K562 (cell line): ENCODE measurements around the gene ORAI1. TPM values are rescaled to one million over a fixed set of nuclear protein-coding genes. Genes with fewer than 3 reads are reported as not detected.
A peak's percentile ranks its signal among the peaks of the same experiment; 100 is the strongest.

Source experiments
- ARID2 ChIP-seq: fragments of 450-650 bp; IDR thresholded peaks from 2 replicates; pipeline ENCODE4 v1.6.1; 2017; ENCODE audit warnings: antibody characterized with exemption, mild to moderate bottlenecking
- CAMTA2 ChIP-seq: fragments of 250-450 bp; sonication (Bioruptor Pico); conservative IDR thresholded peaks from 2 replicates; pipeline ENCODE4 v1.5.1; 2022
- CCAR2 ChIP-seq: fragments of 200-400 bp; formaldehyde crosslinking; IDR thresholded peaks from 2 replicates; pipeline ENCODE4 v1.6.1; 2017; ENCODE audit warnings: mild to moderate bottlenecking, low read depth, low read length
- CEBPB ChIP-seq: fragments of 450-650 bp; IDR thresholded peaks from 2 replicates; pipeline ENCODE4 v1.6.1; 2016; ENCODE audit warnings: missing genetic modification characterization, missing compliant biosample characterization
- CXXC5 ChIP-seq: fragments of 250-450 bp; sonication (Bioruptor Pico); IDR thresholded peaks from 2 replicates; pipeline ENCODE4 v1.8.0; 2022; ENCODE audit warnings: inconsistent platforms, mild to moderate bottlenecking, moderate library complexity
- DPF2 ChIP-seq: fragments of 450-650 bp; IDR thresholded peaks from 2 replicates; pipeline ENCODE4 v1.6.1; 2016
- E2F6 ChIP-seq, 2 experiments: IDR thresholded peaks; 2 replicates each; pipeline ENCODE4 v1.6.1; 2011; ENCODE audit warnings: borderline replicate concordance in 1 of 2, control low read depth in 1 of 2, low read depth in 1 of 2, low read length in 1 of 2, mild to moderate bottlenecking in 1 of 2, mixed read lengths in 1 of 2, moderate library complexity in 1 of 2; ENCODE audit not compliant: insufficient read depth in 1 of 2, insufficient read length in 1 of 2, poor library complexity in 1 of 2, severe bottlenecking in 1 of 2; ENCODE audit errors: extremely low read depth in 1 of 2
- MITF ChIP-seq: IDR thresholded peaks from 2 replicates; pipeline ENCODE4 v1.6.1; 2014; ENCODE audit warnings: antibody characterized with exemption
- NR2F6 ChIP-seq: fragments of 450-650 bp; formaldehyde crosslinking; IDR thresholded peaks from 2 replicates; pipeline ENCODE4 v1.4.0; 2020; ENCODE audit warnings: mild to moderate bottlenecking
- PTRF ChIP-seq: fragments of 450-650 bp; IDR thresholded peaks from 2 replicates; pipeline ENCODE4 v1.6.1; 2016; ENCODE audit warnings: mild to moderate bottlenecking, missing genetic modification characterization, missing compliant biosample characterization
- SMARCA4 ChIP-seq: fragments of 450-650 bp; IDR thresholded peaks from 2 replicates; pipeline ENCODE4 v1.6.1; 2016
- SPI1 ChIP-seq: IDR thresholded peaks from 2 replicates; pipeline ENCODE4 v1.6.1; 2011; ENCODE audit warnings: low read depth, low read length, control low read depth, borderline replicate concordance
- SRSF1 ChIP-seq: fragments of 200-400 bp; formaldehyde crosslinking; IDR thresholded peaks from 2 replicates; pipeline ENCODE4 v1.6.1; 2017; ENCODE audit warnings: mild to moderate bottlenecking, low read depth, low read length, moderate library complexity
- TBP ChIP-seq: optimal IDR thresholded peaks from 2 replicates; pipeline ENCODE3; 2011; ENCODE audit warnings: low read depth, low read length, improper control_type of control experiment
- TFAM ChIP-seq: fragments of 250-450 bp; sonication (Bioruptor Pico); conservative IDR thresholded peaks from 2 replicates; pipeline ENCODE4 v1.5.0; 2021; ENCODE audit warnings: mild to moderate bottlenecking, moderate library complexity
- UBTF ChIP-seq, 2 experiments: IDR thresholded peaks; 2 replicates each; pipeline ENCODE4 v1.6.1; 2012; ENCODE audit warnings: improper control_type of control experiment in 2 of 2, low read depth in 2 of 2, low read length in 2 of 2, borderline replicate concordance in 1 of 2
- ZBTB12 ChIP-seq: fragments of 250-450 bp; sonication (Bioruptor Pico); IDR thresholded peaks from 2 replicates; pipeline ENCODE4 v1.4.0; 2020
- ZC3H8 ChIP-seq: fragments of 450-650 bp; IDR thresholded peaks from 2 replicates; pipeline ENCODE4 v1.6.1; 2017
- ZFP1 ChIP-seq: fragments of 450-650 bp; formaldehyde crosslinking; IDR thresholded peaks from 2 replicates; pipeline ENCODE4 v1.4.0; 2020; ENCODE audit warnings: mild to moderate bottlenecking, mixed read lengths
- ZNF140 ChIP-seq: fragments of 250-450 bp; sonication (Bioruptor Pico); IDR thresholded peaks from 2 replicates; pipeline ENCODE4 v1.8.0; 2021; ENCODE audit warnings: moderate library complexity, mild to moderate bottlenecking, inconsistent platforms
- ZNF699 ChIP-seq: fragments of 250-450 bp; sonication (Bioruptor Pico); IDR thresholded peaks from 2 replicates; pipeline ENCODE4 v1.8.0; 2021; ENCODE audit warnings: mild to moderate bottlenecking, moderate library complexity; ENCODE audit not compliant: insufficient replicate concordance
- polyA plus RNA-seq, 8 experiments: library from polyadenylated mRNA; depleted of rRNA in 4 of 8; stranded (reverse) in 5 of 8; unstranded in 3 of 8; fragments of >200 nt; fragmentation: Nextera tagmentation in 2 of 8; fragmentation: Illumina TruSeq in 1 of 8; extraction: Ambion mirVana in 2 of 8; extraction: Trizol in 1 of 8; gene quantifications; 2 replicates each; pipeline versions ENCODE4 v1.2.1 to v1.2.3, GENCODE V29; 2011 to 2014; ENCODE audit warnings: inconsistent platforms in 1 of 8, missing spikeins in 1 of 8
- total RNA-seq, 7 experiments: library from RNA; depleted of rRNA in 6 of 7; stranded (reverse); fragments of >200 nt in 6 of 7; fragmentation: Illumina TruSeq in 2 of 7; extraction: Trizol in 2 of 7; gene quantifications; 2 replicates each; pipeline versions ENCODE4 v1.2.1 to v1.2.3, GENCODE V29; 2011 to 2021; ENCODE audit warnings: low replicate concordance in 1 of 7

ORAI1 gene
- total and polyA plus RNA-seq, 9 of the 15 experiments (the other 6 are each of a cell fraction or from before 2014, with no cell fraction given) = 2.6 to 23.8 (median 9.3) TPM

- peak; percentile 25; the same call in 1 of the 2 replicates for TF ChIP-seq SMARCA4
- TF ChIP-seq ARID2 = no peak
- peak; percentile 64; the same call in 1 of the 2 replicates for TF ChIP-seq ZBTB12 (CRISPR knock-in tag)
- no peak for TF ChIP-seq ZNF699 (CRISPR knock-in tag)
- TF ChIP-seq CAMTA2 (CRISPR knock-in tag) = no peak
- no peak for TF ChIP-seq ZC3H8
- TF ChIP-seq CXXC5 (CRISPR knock-in tag) = peak; percentile 19; the same call in 1 of the 2 replicates
- TF ChIP-seq SRSF1 = no peak
- no peak for TF ChIP-seq DPF2
- 0 out of 4 replicates have a peak, but pooled peaks of 1 of the 2 experiments have one; percentile 6 for TF ChIP-seq UBTF (IDR thresholded peaks at IDR 0.05; ENCODE audit: borderline replicate concordance in 1 of 2, low read depth in 2 of 2, low read length in 2 of 2)
- peak; percentile 16 to 68 for TF ChIP-seq E2F6 (IDR thresholded peaks at IDR 0.05; ENCODE audit: borderline replicate concordance in 1 of 2, extremely low read depth in 1 of 2, insufficient read depth in 1 of 2, insufficient read length in 1 of 2, low read depth in 1 of 2, low read length in 1 of 2, poor library complexity in 1 of 2, severe bottlenecking in 1 of 2)
- TF ChIP-seq NR2F6 (CRISPR knock-in tag) = no peak
- no peak for TF ChIP-seq CCAR2
- 0 out of 2 replicates have a peak, but pooled peaks have one; percentile 13 for TF ChIP-seq SPI1
- peak; percentile 70; the same call in 1 of the 2 replicates for TF ChIP-seq MITF
- no peak for TF ChIP-seq ZFP1 (CRISPR knock-in tag)
- no peak for TF ChIP-seq TFAM (CRISPR knock-in tag)
- no peak for TF ChIP-seq ZNF140 (CRISPR knock-in tag)
- TF ChIP-seq TBP = no peak
- TF ChIP-seq CEBPB = no peak
- no peak for TF ChIP-seq PTRF (tag)
Measured at GRCh38 chr12:121579981-121580868, 46.1 kb upstream of the ORAI1 start (continued).
